Fibroblast of lung (primary cell): ENCODE measurements around the gene EDEM1. TPM values are rescaled to one million over a fixed set of nuclear protein-coding genes. Genes with fewer than 3 reads are reported as not detected.

Source experiments
- DNase-seq, 2 donors: peaks; one replicate each; pipeline versions ENCODE4 v3.0.0 to v3.0.0-alpha.2; 2010; ENCODE audit warnings: low read depth in 2 of 2
- H2AFZ ChIP-seq: 2 replicates; pipeline ENCODE4 v1.5.1; 2012; ENCODE audit warnings: low read length, control low read depth, inconsistent platforms
- H3K27ac ChIP-seq: 2 replicates; pipeline ENCODE4 v1.5.1; 2011; ENCODE audit warnings: low read length, control low read depth; ENCODE audit not compliant: insufficient read depth
- H3K27me3 ChIP-seq: 2 replicates; pipeline ENCODE4 v1.5.1; 2011; ENCODE audit warnings: mild to moderate bottlenecking, low read length; ENCODE audit not compliant: control insufficient read depth, insufficient read depth
- H3K36me3 ChIP-seq: 2 replicates; pipeline ENCODE4 v1.5.1; 2011; ENCODE audit warnings: low read length; ENCODE audit not compliant: control insufficient read depth, insufficient read depth
- H3K4me1 ChIP-seq: 2 replicates; pipeline ENCODE4 v1.5.1; 2011; ENCODE audit warnings: low read length; ENCODE audit not compliant: control insufficient read depth, insufficient read depth; ENCODE audit errors: extremely low read depth
- H3K4me2 ChIP-seq: 2 replicates; pipeline ENCODE4 v1.5.1; 2011; ENCODE audit warnings: low read length, control low read depth; ENCODE audit not compliant: insufficient read depth; ENCODE audit errors: extremely low read depth
- H3K4me3 ChIP-seq, 4 experiments: fragments of 200-600 bp in 1 of 4; sonication (generic) in 1 of 4; replicated peaks in 1 of 4; 2 replicates each; pipeline ENCODE4 v1.5.1; 2011 to 2016; ENCODE audit warnings: low read length in 4 of 4, low read depth in 3 of 4, mild to moderate bottlenecking in 3 of 4, control low read depth in 2 of 4, inconsistent platforms in 1 of 4, mixed read lengths in 1 of 4; ENCODE audit not compliant: insufficient read depth in 1 of 4; ENCODE audit errors: control extremely low read depth in 1 of 4
- H3K79me2 ChIP-seq: 2 replicates; pipeline ENCODE4 v1.5.1; 2012; ENCODE audit warnings: mild to moderate bottlenecking, low read length, inconsistent platforms; ENCODE audit not compliant: control insufficient read depth, insufficient read depth
- H3K9ac ChIP-seq: 2 replicates; pipeline ENCODE4 v1.5.1; 2011; ENCODE audit warnings: mild to moderate bottlenecking, low read length, control low read depth; ENCODE audit not compliant: insufficient read depth
- H3K9me3 ChIP-seq: 2 replicates; pipeline ENCODE4 v1.5.1; 2012; ENCODE audit warnings: low read depth, low read length; ENCODE audit not compliant: control insufficient read depth, insufficient read depth
- H4K20me1 ChIP-seq: 2 replicates; pipeline ENCODE4 v1.5.1; 2011; ENCODE audit warnings: low read length; ENCODE audit not compliant: control insufficient read depth, insufficient read depth; ENCODE audit errors: extremely low read depth
- EZH2 ChIP-seq: IDR thresholded peaks from 2 replicates; pipeline ENCODE4 v1.5.1; 2012; ENCODE audit warnings: low read length, control low read depth, mild to moderate bottlenecking; ENCODE audit errors: missing control alignments
- polyA plus RNA-seq, 2 donors: library from polyadenylated mRNA; depleted of rRNA in 1 of 2; stranded (reverse) in 1 of 2; unstranded in 1 of 2; fragments of >200 nt; gene quantifications; 2 replicates each; pipeline ENCODE4 v1.2.1, GENCODE V29; 2011 to 2012; ENCODE audit warnings: missing spikeins in 1 of 2
- total RNA-seq: library from RNA; depleted of rRNA; stranded (reverse); fragments of >200 nt; gene quantifications from 2 replicates; pipeline ENCODE4 v1.2.1, GENCODE V29; 2014
- TF ChIP-seq, protein P1 (sequence below), 2 donors: IDR thresholded peaks in 1 of 2; conservative IDR thresholded peaks in 1 of 2; 1 replicate in 1 of 2; 2 replicates in 1 of 2; pipeline ENCODE4 v1.5.1; 2011 to 2012; ENCODE audit warnings: low read length in 2 of 2, control low read depth in 1 of 2, inconsistent platforms in 1 of 2, low read depth in 1 of 2, mild to moderate bottlenecking in 1 of 2

The EDEM1 gene
- total and polyA plus RNA-seq, 2 donors (not counting 1 experiment from before 2014, with no cell fraction given), result 23.6 to 42.4 TPM

DNA sequence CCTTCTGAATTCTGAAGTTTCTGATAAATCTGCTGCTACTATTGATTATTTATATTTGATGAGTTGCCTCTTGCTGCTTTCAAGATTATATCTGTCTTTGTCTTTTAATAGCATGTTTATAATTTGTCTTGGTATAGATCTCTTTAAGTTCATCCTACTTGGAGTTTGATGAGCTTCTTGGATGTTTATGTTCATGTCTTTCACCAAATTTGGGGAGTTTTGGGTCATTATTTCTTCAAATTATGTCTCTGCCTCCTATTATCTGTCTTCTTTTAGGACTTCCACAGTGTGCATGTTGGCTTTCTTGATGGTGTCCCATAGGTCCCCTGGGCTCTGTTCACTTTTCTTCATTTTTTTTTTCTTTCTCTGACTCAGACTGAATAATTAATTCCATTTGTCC is 32.3 kb upstream of the EDEM1 start:
- no peak overlapping the region for H3K9ac ChIP-seq
- H3K9me3 ChIP-seq, result no peaks in the 10 kb centered on the region
- H3K4me3 ChIP-seq, result no peak overlapping the region
- no peaks in the 10 kb centered on the region for H3K4me1 ChIP-seq
- no peaks in the 10 kb centered on the region for H4K20me1 ChIP-seq
- no peak overlapping the region for H3K27ac ChIP-seq
- no peak for TF ChIP-seq EZH2
- TF ChIP-seq, protein P1, sequence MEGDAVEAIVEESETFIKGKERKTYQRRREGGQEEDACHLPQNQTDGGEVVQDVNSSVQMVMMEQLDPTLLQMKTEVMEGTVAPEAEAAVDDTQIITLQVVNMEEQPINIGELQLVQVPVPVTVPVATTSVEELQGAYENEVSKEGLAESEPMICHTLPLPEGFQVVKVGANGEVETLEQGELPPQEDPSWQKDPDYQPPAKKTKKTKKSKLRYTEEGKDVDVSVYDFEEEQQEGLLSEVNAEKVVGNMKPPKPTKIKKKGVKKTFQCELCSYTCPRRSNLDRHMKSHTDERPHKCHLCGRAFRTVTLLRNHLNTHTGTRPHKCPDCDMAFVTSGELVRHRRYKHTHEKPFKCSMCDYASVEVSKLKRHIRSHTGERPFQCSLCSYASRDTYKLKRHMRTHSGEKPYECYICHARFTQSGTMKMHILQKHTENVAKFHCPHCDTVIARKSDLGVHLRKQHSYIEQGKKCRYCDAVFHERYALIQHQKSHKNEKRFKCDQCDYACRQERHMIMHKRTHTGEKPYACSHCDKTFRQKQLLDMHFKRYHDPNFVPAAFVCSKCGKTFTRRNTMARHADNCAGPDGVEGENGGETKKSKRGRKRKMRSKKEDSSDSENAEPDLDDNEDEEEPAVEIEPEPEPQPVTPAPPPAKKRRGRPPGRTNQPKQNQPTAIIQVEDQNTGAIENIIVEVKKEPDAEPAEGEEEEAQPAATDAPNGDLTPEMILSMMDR (conservative IDR thresholded peaks at IDR 0.05 in 1 of 2, IDR thresholded peaks at IDR 0.05 in 1 of 2; ENCODE audit: low read depth in 1 of 2, low read length in 2 of 2), result no peak
- H3K79me2 ChIP-seq, result peaks cover 84% of the 10 kb centered on the region
- H2AFZ ChIP-seq, result no peak overlapping the region
- H3K36me3 ChIP-seq, result no peaks in the 10 kb centered on the region
- H3K27me3 ChIP-seq, result no peaks in the 10 kb centered on the region
- DNase-seq, result no peak
- H3K4me2 ChIP-seq, result no peak overlapping the region

- TF ChIP-seq, protein P1 (conservative IDR thresholded peaks at IDR 0.05 in 1 of 2, IDR thresholded peaks at IDR 0.05 in 1 of 2; ENCODE audit: low read depth in 1 of 2, low read length in 2 of 2), result no peak
- TF ChIP-seq EZH2, result no peak
- H3K9ac ChIP-seq, result no peak overlapping the region
- no peak overlapping the region for H3K27ac ChIP-seq
- H3K9me3 ChIP-seq, result no peaks in the 10 kb centered on the region
- peaks cover 9% of the 10 kb centered on the region for H3K4me1 ChIP-seq
- H2AFZ ChIP-seq, result no peak overlapping the region
- H4K20me1 ChIP-seq, result peaks cover 7% of the 10 kb centered on the region
- H3K79me2 ChIP-seq, result peaks cover 88% of the 10 kb centered on the region
- DNase-seq, result peak in 1 of 2 donors; percentile 15
- no peak overlapping the region for H3K4me2 ChIP-seq
- no peak overlapping the region for H3K4me3 ChIP-seq
- H3K27me3 ChIP-seq, result no peaks in the 10 kb centered on the region
- no peaks in the 10 kb centered on the region for H3K36me3 ChIP-seq
Measured at GRCh38 chr3:5160321-5160720, 27.2 kb upstream of the EDEM1 start.

DNA sequence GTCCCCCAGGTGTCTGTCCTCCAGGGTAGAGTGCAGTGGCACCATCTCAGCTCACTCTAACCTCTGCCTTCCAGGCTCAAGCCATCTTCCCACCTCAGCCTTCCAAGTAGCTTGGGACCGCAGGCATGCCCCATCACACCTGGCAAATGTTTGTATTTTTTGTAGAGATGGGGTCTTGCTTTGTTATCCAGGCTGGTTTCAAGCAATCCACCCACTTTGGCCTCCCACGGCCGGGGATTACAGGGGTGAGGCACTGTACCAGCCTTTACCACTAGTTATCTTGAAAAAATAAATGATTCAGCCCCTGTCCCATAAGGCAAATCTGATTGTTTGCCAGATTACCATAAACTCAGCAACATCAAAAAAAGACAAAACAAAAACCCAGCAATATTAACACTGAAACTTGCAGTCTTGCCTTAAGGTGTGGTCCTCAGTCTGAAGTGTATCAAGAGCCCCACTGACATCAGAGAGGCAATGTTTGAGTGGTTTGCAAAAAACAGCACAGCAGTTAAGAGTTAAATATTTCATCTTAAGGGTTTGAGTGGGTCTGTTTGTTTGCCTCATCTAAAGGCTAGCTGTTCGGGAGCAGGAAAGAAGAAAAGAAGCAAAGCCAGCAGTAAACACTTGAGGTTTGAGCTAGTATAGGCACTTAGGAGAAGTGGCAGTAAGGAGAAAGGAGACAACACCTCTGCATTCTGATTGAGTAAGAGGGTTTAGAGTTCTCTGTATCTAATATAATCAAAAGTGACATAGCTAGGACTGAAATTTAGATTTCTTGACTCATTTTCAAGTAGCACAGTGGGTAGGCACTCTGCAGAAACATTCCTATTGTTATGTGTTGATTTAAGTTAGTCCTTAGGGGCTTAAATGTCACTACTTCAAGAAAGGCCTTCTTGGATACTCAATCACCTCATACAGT is 26.3 kb upstream of the EDEM1 start:
- Histone ChIP-seq H3K27ac (no peak overlapping the region), H3K9ac (no peak overlapping the region), H3K4me3 (no peak overlapping the region), H3K4me2 (no peak overlapping the region), H3K36me3 (no peaks in the 10 kb centered on the region), H4K20me1 (peaks cover 7% of the 10 kb centered on the region), H2AFZ (no peak overlapping the region), H3K9me3 (no peaks in the 10 kb centered on the region), H3K79me2 (peaks cover 84% of the 10 kb centered on the region), H3K27me3 (no peaks in the 10 kb centered on the region), H3K4me1 (peaks cover 9% of the 10 kb centered on the region)
- TF ChIP-seq EZH2, result no peak
- TF ChIP-seq, protein P1 (conservative IDR thresholded peaks at IDR 0.05 in 1 of 2, IDR thresholded peaks at IDR 0.05 in 1 of 2; ENCODE audit: low read depth in 1 of 2, low read length in 2 of 2), result no peak
- peak in 1 of 2 donors; percentile 24 for DNase-seq
